HepG2 (cell line): ENCODE measurements around the gene KCND2. TPM values are rescaled to one million over a fixed set of nuclear protein-coding genes. Genes with fewer than 3 reads are reported as not detected.

Experiments used
- ATAC-seq: fragments of 200-7000 bp; cut with Tn5 transposase; 3 replicates; pipeline ENCODE4 v1.9.1; 2020; ENCODE audit warnings: mild to moderate bottlenecking, moderate library complexity
- BruUV-seq: library from RNA; stranded (reverse); fragments of 400-500 nt; replicated peaks from 2 replicates; lab custom pipeline; 2021; lab: Mats Ljungman, UMichigan
- CTCF ChIA-PET: fragments of 300-600 bp; formaldehyde crosslinking; extraction: SDS; loops from one replicate; lab custom pipeline; 2021; ENCODE audit warnings: low total read pairs, inconsistent platforms, low intra/inter-chr PET ratio; lab: Yijun Ruan, JAX
- POLR2A ChIA-PET: fragments of 350-600 bp; sonication (Branson Sonifier 250); formaldehyde crosslinking; loops from one replicate; lab custom pipeline; 2020; ENCODE audit warnings: antibody characterized with exemption, inconsistent platforms; lab: Yijun Ruan, JAX
- DNase-seq: peaks from one replicate; pipeline ENCODE4 v3.0.0-alpha.2; 2015; ENCODE audit warnings: low spot score
- FAIRE-seq: peaks from 3 replicates; lab custom pipeline; 2011; peaks lifted over from hg19 to GRCh38; lab: Jason Lieb, UNC
- H2AFZ ChIP-seq: one replicate; pipeline ENCODE4 v1.6.1; 2011; ENCODE audit warnings: low read length, inconsistent platforms
- H3K27ac ChIP-seq: fragments of 300-600 bp; 3 replicates; pipeline ENCODE4 v1.8.0; 2011; ENCODE audit warnings: mixed run types, mild to moderate bottlenecking, mixed read lengths, low read length, inconsistent platforms; ENCODE audit not compliant: insufficient read depth; ENCODE audit errors: extremely low read length
- H3K27me3 ChIP-seq, 2 experiments: fragments of 200-600 bp in 1 of 2; 2 replicates in 1 of 2; 3 replicates in 1 of 2; pipeline versions ENCODE4 v1.6.0 to v1.8.0; 2011; ENCODE audit warnings: low read length in 2 of 2, mild to moderate bottlenecking in 2 of 2, moderate library complexity in 2 of 2, inconsistent platforms in 1 of 2; ENCODE audit not compliant: insufficient read depth in 2 of 2, control insufficient read depth in 1 of 2
- H3K36me3 ChIP-seq, 2 experiments: fragments of 200-600 bp in 1 of 2; replicated peaks in 1 of 2; 2 replicates in 1 of 2; 3 replicates in 1 of 2; pipeline versions ENCODE4 v1.5.1 to v1.8.0; 2011; ENCODE audit warnings: low read length in 2 of 2, inconsistent platforms in 1 of 2; ENCODE audit not compliant: insufficient read depth in 2 of 2, control insufficient read depth in 1 of 2
- H3K4me1 ChIP-seq: 2 replicates; pipeline ENCODE4 v1.5.1; 2012; ENCODE audit warnings: low read length, inconsistent platforms; ENCODE audit not compliant: insufficient read depth
- H3K4me2 ChIP-seq: 2 replicates; pipeline ENCODE4 v1.6.0; 2011; ENCODE audit warnings: low read depth, low read length, inconsistent platforms
- H3K4me3 ChIP-seq, 3 experiments: fragments of 200-600 bp in 1 of 3; sonication (generic), shearing (Covaris generic) in 1 of 3; replicated peaks in 1 of 3; 2 replicates each; pipeline ENCODE4 v1.5.1; 2011 to 2016; ENCODE audit warnings: low read length in 3 of 3, inconsistent platforms in 2 of 3, low read depth in 2 of 3, mild to moderate bottlenecking in 2 of 3, control low read depth in 1 of 3, mixed read lengths in 1 of 3; ENCODE audit not compliant: insufficient read depth in 1 of 3
- H3K79me2 ChIP-seq: one replicate; pipeline ENCODE4 v1.6.1; 2011; ENCODE audit warnings: low read length, inconsistent platforms; ENCODE audit not compliant: insufficient read depth
- H3K9ac ChIP-seq: 2 replicates; pipeline ENCODE4 v1.6.0; 2011; ENCODE audit warnings: mild to moderate bottlenecking, low read depth, low read length, inconsistent platforms; ENCODE audit not compliant: insufficient read depth
- H3K9me3 ChIP-seq: 2 replicates; pipeline ENCODE4 v1.5.1; 2012; ENCODE audit warnings: mild to moderate bottlenecking, low read length
- H4K20me1 ChIP-seq: 2 replicates; pipeline ENCODE4 v1.6.0; 2011; ENCODE audit warnings: inconsistent platforms, mild to moderate bottlenecking, low read length, moderate library complexity; ENCODE audit not compliant: insufficient read depth
- ATF1 ChIP-seq: IDR thresholded peaks from 2 replicates; pipeline ENCODE4 v1.6.1; 2016; ENCODE audit warnings: mild to moderate bottlenecking, control low read depth
- FOSL1 ChIP-seq: sonication (generic); formaldehyde crosslinking; IDR thresholded peaks from 2 replicates; pipeline ENCODE4 v1.9.0; 2021; ENCODE audit warnings: missing genetic modification reagents, borderline replicate concordance
- HDAC6 ChIP-seq: fragments of 200-600 bp; sonication (generic); IDR thresholded peaks from 2 replicates; pipeline ENCODE4 v1.7.0; 2017; ENCODE audit warnings: mild to moderate bottlenecking, antibody characterized with exemption, low read length, low read depth
- HMGA1 ChIP-seq: sonication (generic); formaldehyde crosslinking; conservative IDR thresholded peaks from 2 replicates; pipeline ENCODE4 v1.4.0; 2020; ENCODE audit warnings: missing genetic modification reagents
- MATR3 ChIP-seq: sonication (generic); formaldehyde crosslinking; IDR thresholded peaks from 2 replicates; pipeline ENCODE4 v1.4.0; 2020; ENCODE audit warnings: missing genetic modification reagents
- RBM22 ChIP-seq: fragments of 200-400 bp; formaldehyde crosslinking; optimal IDR thresholded peaks from 2 replicates; pipeline ENCODE3; 2017; ENCODE audit warnings: mild to moderate bottlenecking, low read length, moderate library complexity
- RFX5 ChIP-seq: IDR thresholded peaks from 2 replicates; pipeline ENCODE4 v1.6.1; 2011; ENCODE audit warnings: low read depth, low read length, improper control_type of control experiment
- SNRNP70 ChIP-seq: fragments of 200-400 bp; formaldehyde crosslinking; IDR thresholded peaks from 2 replicates; pipeline ENCODE4 v1.6.1; 2017; ENCODE audit warnings: mild to moderate bottlenecking, low read depth, low read length, moderate library complexity
- ZFP36 ChIP-seq: fragments of 150-350 bp; IDR thresholded peaks from 2 replicates; pipeline ENCODE4 v1.6.1; 2018; ENCODE audit warnings: borderline replicate concordance, low read length, low read depth; ENCODE audit not compliant: partially characterized antibody
- ZNF121 ChIP-seq: sonication (generic); formaldehyde crosslinking; IDR thresholded peaks from 2 replicates; pipeline ENCODE4 v1.5.0; 2020; ENCODE audit warnings: mild to moderate bottlenecking, missing genetic modification reagents
- ZNF317 ChIP-seq: sonication (generic); formaldehyde crosslinking; IDR thresholded peaks from 2 replicates; pipeline ENCODE4 v1.5.0; 2020; ENCODE audit warnings: mild to moderate bottlenecking, missing genetic modification reagents
- ZNF563 ChIP-seq: sonication (generic); formaldehyde crosslinking; IDR thresholded peaks from 2 replicates; pipeline ENCODE4 v1.8.0; 2022; ENCODE audit warnings: mild to moderate bottlenecking, moderate library complexity, missing genetic modification reagents
- ZNF841 ChIP-seq: sonication (generic); formaldehyde crosslinking; IDR thresholded peaks from 2 replicates; pipeline ENCODE4 v1.8.1; 2023; ENCODE audit warnings: missing genetic modification reagents, borderline replicate concordance
- ZNF879 ChIP-seq: sonication (generic); formaldehyde crosslinking; IDR thresholded peaks from 2 replicates; pipeline ENCODE4 v1.8.1; 2023; ENCODE audit warnings: missing genetic modification reagents
- WGBS: methylation state at CpG from one replicate; pipeline ENCODE4 v1.1.6; 2017; ENCODE audit warnings: low lambda C conversion rate; 5-methylcytosine and 5-hydroxymethylcytosine counted together
- in situ Hi-C: cut with HindIII; loops from 2 replicates; pipeline ENCODE4 v1.10.0; 2017; ENCODE audit warnings: low pct_unique_long_range_greater_than_20kb; ENCODE audit not compliant: extremely low pct_ligation_motif_present
- intact Hi-C: fragments of 100-400 bp; cut with micrococcal nuclease; formaldehyde crosslinking; loops from one replicate; pipeline ENCODE4 v1.10.0; 2022; ENCODE audit not compliant: unreplicated experiment
- polyA plus RNA-seq, 8 experiments: library from polyadenylated mRNA; depleted of rRNA in 3 of 8; stranded (reverse) in 7 of 8; unstranded in 1 of 8; fragments of >200 nt; fragmentation: Illumina TruSeq in 4 of 8; extraction: Trizol in 4 of 8; gene quantifications; 2 replicates each; pipeline versions ENCODE4 v1.2.1 to v1.2.3, GENCODE V29; 2011 to 2016; ENCODE audit warnings: low read depth in 4 of 8, missing spikeins in 1 of 8, mixed read lengths in 1 of 8; ENCODE audit not compliant: insufficient read depth in 1 of 8
- total RNA-seq, 5 experiments: library from RNA; depleted of rRNA; stranded (reverse); fragments of >200 nt; fragmentation: Illumina TruSeq; extraction: Trizol; gene quantifications; 2 replicates each; pipeline ENCODE4 v1.2.3, GENCODE V29; 2016; ENCODE audit warnings: low read depth in 1 of 5
- TF ChIP-seq, protein P1 (sequence below): IDR thresholded peaks from 2 replicates; pipeline ENCODE4 v1.6.1; 2016
- TF ChIP-seq, protein P2 (sequence below): IDR thresholded peaks from 2 replicates; pipeline ENCODE4 v1.6.1; 2012; ENCODE audit warnings: low read depth, low read length, improper control_type of control experiment
- TF ChIP-seq, protein P3 (sequence below): sonication (generic); formaldehyde crosslinking; IDR thresholded peaks from 2 replicates; pipeline ENCODE4 v1.4.0; 2020; ENCODE audit warnings: missing genetic modification reagents

The KCND2 gene
- total and polyA plus RNA-seq, 2 of the 13 experiments (the other 11 are each of a cell fraction or from before 2014, with no cell fraction given), result not detected

DNA sequence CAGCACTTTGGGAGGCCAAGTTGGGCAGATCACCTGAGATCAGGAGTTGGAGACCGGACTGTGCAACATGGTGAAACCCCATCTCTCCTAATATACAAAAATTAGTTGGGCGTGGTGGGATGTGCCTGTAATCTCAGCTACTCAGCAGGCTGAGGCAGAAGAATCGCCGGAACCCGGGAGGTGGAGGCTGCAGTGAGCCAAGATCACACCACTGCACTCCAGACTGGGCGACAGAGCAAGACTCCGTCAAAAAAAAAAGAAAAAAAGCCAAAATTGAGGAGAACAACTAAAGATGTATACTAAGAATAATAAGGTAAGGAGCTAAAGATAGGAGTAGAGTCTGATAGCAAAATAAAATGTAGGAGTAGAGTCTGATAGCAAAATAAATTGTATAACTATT, 251.0 kb downstream of the KCND2 start:
- TF ChIP-seq, protein P1, sequence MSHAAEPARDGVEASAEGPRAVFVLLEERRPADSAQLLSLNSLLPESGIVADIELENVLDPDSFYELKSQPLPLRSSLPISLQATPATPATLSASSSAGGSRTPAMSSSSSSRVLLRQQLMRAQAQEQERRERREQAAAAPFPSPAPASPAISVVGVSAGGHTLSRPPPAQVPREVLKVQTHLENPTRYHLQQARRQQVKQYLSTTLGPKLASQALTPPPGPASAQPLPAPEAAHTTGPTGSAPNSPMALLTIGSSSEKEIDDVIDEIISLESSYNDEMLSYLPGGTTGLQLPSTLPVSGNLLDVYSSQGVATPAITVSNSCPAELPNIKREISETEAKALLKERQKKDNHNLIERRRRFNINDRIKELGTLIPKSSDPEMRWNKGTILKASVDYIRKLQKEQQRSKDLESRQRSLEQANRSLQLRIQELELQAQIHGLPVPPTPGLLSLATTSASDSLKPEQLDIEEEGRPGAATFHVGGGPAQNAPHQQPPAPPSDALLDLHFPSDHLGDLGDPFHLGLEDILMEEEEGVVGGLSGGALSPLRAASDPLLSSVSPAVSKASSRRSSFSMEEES (CRISPR knock-in tag), result no peak
- TF ChIP-seq ATF1 (CRISPR knock-in tag), result no peak
- TF ChIP-seq HMGA1 (CRISPR knock-in tag), result no peak
- TF ChIP-seq MATR3 (CRISPR knock-in tag), result no peak
- no peak for TF ChIP-seq ZNF317 (CRISPR knock-in tag)
- Histone ChIP-seq H3K27ac (no peak overlapping the region), H2AFZ (no peak overlapping the region), H3K4me2 (no peak overlapping the region), H4K20me1 (no peaks in the 10 kb centered on the region), H3K36me3 (no peaks in the 10 kb centered on the region), H3K27me3 (no peaks in the 10 kb centered on the region), H3K79me2 (no peaks in the 10 kb centered on the region), H3K9ac (no peak overlapping the region), H3K4me3 (no peak overlapping the region), H3K4me1 (no peaks in the 10 kb centered on the region), H3K9me3 (no peaks in the 10 kb centered on the region)
- intact Hi-C loops (no loop called here), in situ Hi-C loops (no loop called here)
- no peak for ATAC-seq
- ChIA-PET CTCF (no interaction called here), POLR2A (no interaction called here)
- DNase-seq, result no peak
- no TSS peak for BruUV-seq
- WGBS, result 31% methylated on average over 7 of the region's 7 CpGs
- no peak for FAIRE-seq

DNA sequence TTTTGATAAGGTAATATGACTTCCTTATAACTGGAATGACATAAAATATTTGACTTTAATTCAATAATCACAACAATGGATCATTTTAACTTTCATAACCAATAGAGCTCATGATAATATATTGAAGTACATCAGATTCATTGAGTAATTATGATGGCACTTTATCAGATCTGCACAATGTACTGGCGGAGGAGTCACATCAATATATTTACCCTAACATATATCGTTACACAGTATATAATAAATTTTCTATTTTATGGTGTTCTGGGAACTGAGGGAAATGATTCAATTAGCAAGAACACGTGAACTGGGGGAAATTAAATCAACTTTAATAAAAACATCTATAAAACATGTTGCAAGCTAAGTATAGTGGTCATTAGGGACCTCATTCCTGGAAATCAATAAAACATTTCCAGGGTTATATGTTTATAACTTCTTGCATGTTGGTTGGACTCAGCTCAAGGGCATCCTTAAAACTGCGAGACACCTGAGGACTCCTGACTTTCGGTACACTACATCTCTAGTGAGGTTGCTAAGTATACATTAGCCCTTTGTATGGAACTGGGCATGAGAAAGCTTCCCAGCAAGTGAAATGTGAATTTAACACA, 254.0 kb downstream of the KCND2 start:
- CTCF ChIA-PET, result no interaction called here
- no peaks in the 10 kb centered on the region for H4K20me1 ChIP-seq
- POLR2A ChIA-PET, result no interaction called here
- H3K9ac ChIP-seq, result no peak overlapping the region
- intact Hi-C loops, result no loop called here
- in situ Hi-C loops, result no loop called here
- H3K36me3 ChIP-seq, result no peaks in the 10 kb centered on the region
- H3K4me2 ChIP-seq, result no peak overlapping the region
- no peak overlapping the region for H2AFZ ChIP-seq
- H3K27ac ChIP-seq, result no peak overlapping the region
- WGBS, result 18% methylated on average over 5 of the region's 5 CpGs
- no peaks in the 10 kb centered on the region for H3K4me1 ChIP-seq
- no peaks in the 10 kb centered on the region for H3K27me3 ChIP-seq
- H3K4me3 ChIP-seq, result no peak overlapping the region
- no TSS peak for BruUV-seq
- DNase-seq, result no peak
- no peaks in the 10 kb centered on the region for H3K79me2 ChIP-seq
- H3K9me3 ChIP-seq, result no peaks in the 10 kb centered on the region
- no peak for FAIRE-seq
- ATAC-seq, result no peak
- TF ChIP-seq HDAC6 (no peak), SNRNP70 (no peak), ZNF841 (CRISPR knock-in tag) (no peak), ZNF879 (CRISPR knock-in tag) (no peak), FOSL1 (CRISPR knock-in tag) (no peak), RFX5 (no peak), ZFP36 (no peak), ZNF121 (no peak), ZNF563 (CRISPR knock-in tag) (no peak), RBM22 (no peak)
- TF ChIP-seq, protein P2, sequence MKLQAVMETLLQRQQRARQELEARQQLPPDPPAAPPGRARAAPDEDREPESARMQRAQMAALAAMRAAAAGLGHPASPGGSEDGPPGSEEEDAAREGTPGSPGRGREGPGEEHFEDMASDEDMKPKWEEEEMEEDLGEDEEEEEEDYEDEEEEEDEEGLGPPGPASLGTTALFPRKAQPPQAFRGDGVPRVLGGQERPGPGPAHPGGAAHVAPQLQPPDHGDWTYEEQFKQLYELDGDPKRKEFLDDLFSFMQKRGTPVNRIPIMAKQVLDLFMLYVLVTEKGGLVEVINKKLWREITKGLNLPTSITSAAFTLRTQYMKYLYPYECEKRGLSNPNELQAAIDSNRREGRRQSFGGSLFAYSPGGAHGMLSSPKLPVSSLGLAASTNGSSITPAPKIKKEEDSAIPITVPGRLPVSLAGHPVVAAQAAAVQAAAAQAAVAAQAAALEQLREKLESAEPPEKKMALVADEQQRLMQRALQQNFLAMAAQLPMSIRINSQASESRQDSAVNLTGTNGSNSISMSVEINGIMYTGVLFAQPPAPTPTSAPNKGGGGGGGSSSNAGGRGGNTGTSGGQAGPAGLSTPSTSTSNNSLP, result no peak
- TF ChIP-seq, protein P3, sequence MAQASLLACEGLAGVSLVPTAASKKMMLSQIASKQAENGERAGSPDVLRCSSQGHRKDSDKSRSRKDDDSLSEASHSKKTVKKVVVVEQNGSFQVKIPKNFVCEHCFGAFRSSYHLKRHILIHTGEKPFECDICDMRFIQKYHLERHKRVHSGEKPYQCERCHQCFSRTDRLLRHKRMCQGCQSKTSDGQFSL (CRISPR knock-in tag), result no peak
